IPS-11a (cell line): ENCODE data around the gene ADAMTS2.

Experiments used
- H3K4me3 ChIP-seq: one replicate; pipeline ENCODE4 v1.5.1; 2013; ENCODE audit warnings: low read depth, low read length, control low read depth

Gene ADAMTS2

GRCh38 chr5:179132586-179133355, 212.5 kb downstream of the ADAMTS2 start:
- no peak overlapping the region for H3K4me3 ChIP-seq

- no peak overlapping the region for H3K4me3 ChIP-seq
These were observed 213.2 kb downstream of the ADAMTS2 start for GRCh38 chr5:179131886-179132585.

GRCh38 chr5:179131321-179131835, 213.9 kb downstream of the ADAMTS2 start:
- no peak overlapping the region for H3K4me3 ChIP-seq

- no peak overlapping the region for H3K4me3 ChIP-seq
These were observed 215.1 kb downstream of the ADAMTS2 start for GRCh38 chr5:179130101-179130681.

GRCh38 chr5:179129607-179130071, 215.6 kb downstream of the ADAMTS2 start:
- H3K4me3 ChIP-seq = no peak overlapping the region

- H3K4me3 ChIP-seq = no peak overlapping the region
These were observed 216.3 kb downstream of the ADAMTS2 start for GRCh38 chr5:179128976-179129375.

GRCh38 chr5:179128041-179128365, 217.3 kb downstream of the ADAMTS2 start:
- no peak overlapping the region for H3K4me3 ChIP-seq

GRCh38 chr5:179127136-179128040, 217.9 kb downstream of the ADAMTS2 start:
- no peak overlapping the region for H3K4me3 ChIP-seq

GRCh38 chr5:179126506-179126991, 218.7 kb downstream of the ADAMTS2 start:
- H3K4me3 ChIP-seq = no peak overlapping the region

- H3K4me3 ChIP-seq = no peak overlapping the region
These were observed 219.3 kb downstream of the ADAMTS2 start for GRCh38 chr5:179125789-179126505.

GRCh38 chr5:179124853-179125788, 220.1 kb downstream of the ADAMTS2 start:
- H3K4me3 ChIP-seq = no peak overlapping the region

GRCh38 chr5:179124273-179124852, 220.9 kb downstream of the ADAMTS2 start:
- no peak overlapping the region for H3K4me3 ChIP-seq

- H3K4me3 ChIP-seq = no peak overlapping the region
These were observed 221.6 kb downstream of the ADAMTS2 start for GRCh38 chr5:179123491-179124272.

GRCh38 chr5:179123109-179123426, 222.2 kb downstream of the ADAMTS2 start:
- no peak overlapping the region for H3K4me3 ChIP-seq

GRCh38 chr5:179122411-179123108, 222.7 kb downstream of the ADAMTS2 start:
- H3K4me3 ChIP-seq = no peak overlapping the region

GRCh38 chr5:179121667-179122111, 223.6 kb downstream of the ADAMTS2 start:
- H3K4me3 ChIP-seq = no peak overlapping the region
